ENCODE measurements around the gene LAIR1.

GRCh38 chr19:54335164-54335563, 29.6 kb downstream of the LAIR1 start:
- TF ChIP-seq MAX (CRISPR knock-in tag; IDR thresholded peaks at IDR 0.05) = no peak
- no peak for TF ChIP-seq SP1 (CRISPR knock-in tag; conservative IDR thresholded peaks at IDR 0.05)
- no peak for TF ChIP-seq ZBTB21 (CRISPR knock-in tag; IDR thresholded peaks at IDR 0.05; ENCODE audit: borderline replicate concordance)
- no peak for TF ChIP-seq CTCF (IDR thresholded peaks at IDR 0.05)
- no peak for TF ChIP-seq E2F5 (CRISPR knock-in tag; IDR thresholded peaks at IDR 0.05)
- TF ChIP-seq TP53 (CRISPR knock-in tag; IDR thresholded peaks at IDR 0.05) = no peak
- TF ChIP-seq USF2 (CRISPR knock-in tag; IDR thresholded peaks at IDR 0.05) = no peak
- TF ChIP-seq STAT6 (CRISPR knock-in tag; conservative IDR thresholded peaks at IDR 0.05; ENCODE audit: low read depth) = no peak
- no peak for TF ChIP-seq JUN (CRISPR knock-in tag; IDR thresholded peaks at IDR 0.05)
- TF ChIP-seq ATF2 (CRISPR knock-in tag; IDR thresholded peaks at IDR 0.05; ENCODE audit: borderline replicate concordance, low read depth) = no peak
- no peak for TF ChIP-seq E2F4 (CRISPR knock-in tag; IDR thresholded peaks at IDR 0.05; ENCODE audit: borderline replicate concordance, low read depth)
- TF ChIP-seq ZNF423 (CRISPR knock-in tag; IDR thresholded peaks at IDR 0.05) = no peak
- TF ChIP-seq ATF1 (CRISPR knock-in tag; IDR thresholded peaks at IDR 0.05) = no peak
